ENCODE measurements around the gene LDLRAD4. TPM values are rescaled to one million over a fixed set of nuclear protein-coding genes. Genes with fewer than 3 reads are reported as not detected.

LDLRAD4 gene
- polyA plus RNA-seq, 1 experiment: not detected

GRCh38 chr18:13309031-13309747 is 90.6 kb downstream of the LDLRAD4 start:
- ChIA-PET CTCF (no interaction called here), POLR2A (no interaction called here)
- Histone ChIP-seq H3K9me3 (ENCODE audit: control insufficient read depth, insufficient read depth, low read length) (no peaks in the 10 kb centered on the region; the same call in 1 of the 2 replicates), H3K27me3 (ENCODE audit: control insufficient read depth, insufficient read depth, low read length) (no peaks in the 10 kb centered on the region), H3K4me3 (ENCODE audit: low read depth, low read length) (no peak overlapping the region), H3K27ac (ENCODE audit: low read depth, low read length) (no peak overlapping the region)
- no peak for TF ChIP-seq CTCF (IDR thresholded peaks at IDR 0.05; ENCODE audit: low read depth, low read length)
- no peak for DNase-seq (ENCODE audit: low read depth, low spot score)

- Histone ChIP-seq H3K9me3 (ENCODE audit: control insufficient read depth, insufficient read depth, low read length) (no peaks in the 10 kb centered on the region; the same call in 1 of the 2 replicates), H3K27ac (ENCODE audit: low read depth, low read length) (no peak overlapping the region), H3K4me3 (ENCODE audit: low read depth, low read length) (no peak overlapping the region), H3K27me3 (ENCODE audit: control insufficient read depth, insufficient read depth, low read length) (no peaks in the 10 kb centered on the region)
- DNase-seq (ENCODE audit: low read depth, low spot score): no peak
- TF ChIP-seq CTCF (IDR thresholded peaks at IDR 0.05; ENCODE audit: low read depth, low read length): no peak
- CTCF ChIA-PET: no interaction called here
- POLR2A ChIA-PET: no interaction called here
Observed at GRCh38 chr18:13309748-13310670, 91.4 kb downstream of the LDLRAD4 start.

GRCh38 chr18:13311193-13311592 is 92.6 kb downstream of the LDLRAD4 start:
- CTCF ChIA-PET: no interaction called here
- Histone ChIP-seq H3K9me3 (ENCODE audit: control insufficient read depth, insufficient read depth, low read length) (no peaks in the 10 kb centered on the region; the same call in none of the 2 replicates), H3K27me3 (ENCODE audit: control insufficient read depth, insufficient read depth, low read length) (no peaks in the 10 kb centered on the region)

GRCh38 chr18:13312515-13312914 is 94.0 kb downstream of the LDLRAD4 start:
- DNase-seq (ENCODE audit: low read depth, low spot score): no peak
- Histone ChIP-seq H3K27me3 (ENCODE audit: control insufficient read depth, insufficient read depth, low read length) (no peaks in the 10 kb centered on the region), H3K4me3 (ENCODE audit: low read depth, low read length) (no peak overlapping the region), H3K9me3 (ENCODE audit: control insufficient read depth, insufficient read depth, low read length) (no peaks in the 10 kb centered on the region; the same call in none of the 2 replicates), H3K27ac (ENCODE audit: low read depth, low read length) (no peak overlapping the region)
- ChIA-PET POLR2A (no interaction called here), CTCF (no interaction called here)
- no peak for TF ChIP-seq CTCF (IDR thresholded peaks at IDR 0.05; ENCODE audit: low read depth, low read length)

More at GRCh38 chr18:13311193-13311592, 92.6 kb downstream of the LDLRAD4 start:
- POLR2A ChIA-PET: no interaction called here
- DNase-seq (ENCODE audit: low read depth, low spot score): no peak
- no peak for TF ChIP-seq CTCF (IDR thresholded peaks at IDR 0.05; ENCODE audit: low read depth, low read length)
- H3K27ac ChIP-seq (ENCODE audit: low read depth, low read length): no peak overlapping the region
- H3K4me3 ChIP-seq (ENCODE audit: low read depth, low read length): no peak overlapping the region
